HepG2 (cell line): ENCODE results near the gene EIF4G2. TPM values are rescaled to one million over a fixed set of nuclear protein-coding genes. Genes with fewer than 3 reads are reported as not detected.
A peak's percentile ranks its signal among the peaks of the same experiment; 100 is the strongest.

Source experiments
- ATF5 ChIP-seq: sonication (generic); formaldehyde crosslinking; IDR thresholded peaks from 2 replicates; pipeline ENCODE4 v1.4.0; 2020; ENCODE audit warnings: mild to moderate bottlenecking, low read depth, missing genetic modification reagents
- CBFB ChIP-seq: sonication (generic); formaldehyde crosslinking; IDR thresholded peaks from 2 replicates; pipeline ENCODE4 v1.4.0; 2020; ENCODE audit warnings: missing genetic modification reagents
- CREB1 ChIP-seq, 2 experiments: fragments of 450-650 bp in 1 of 2; IDR thresholded peaks; 2 replicates each; pipeline ENCODE4 v1.6.1; 2016 to 2017; ENCODE audit warnings: control low read depth in 1 of 2, mild to moderate bottlenecking in 1 of 2, missing compliant biosample characterization in 1 of 2, missing genetic modification characterization in 1 of 2
- FOSL1 ChIP-seq: sonication (generic); formaldehyde crosslinking; IDR thresholded peaks from 2 replicates; pipeline ENCODE4 v1.9.0; 2021; ENCODE audit warnings: missing genetic modification reagents, borderline replicate concordance
- HOXA9 ChIP-seq: sonication (generic); formaldehyde crosslinking; IDR thresholded peaks from 2 replicates; pipeline ENCODE4 v1.8.1; 2022; ENCODE audit warnings: missing genetic modification reagents, mild to moderate bottlenecking, moderate library complexity, borderline replicate concordance
- MBNL3 ChIP-seq: fragments of 250-450 bp; sonication (Bioruptor Pico); conservative IDR thresholded peaks from 2 replicates; pipeline ENCODE4 v1.8.0; 2022; ENCODE audit warnings: mild to moderate bottlenecking, inconsistent platforms
- MEIS2 ChIP-seq: sonication (generic); formaldehyde crosslinking; IDR thresholded peaks from 2 replicates; pipeline ENCODE4 v1.9.0; 2021; ENCODE audit warnings: mild to moderate bottlenecking, missing genetic modification reagents
- MLXIP ChIP-seq: sonication (generic); formaldehyde crosslinking; IDR thresholded peaks from 2 replicates; pipeline ENCODE4 v1.9.0; 2021; ENCODE audit warnings: missing genetic modification reagents, borderline replicate concordance
- NCOA1 ChIP-seq: sonication (generic); formaldehyde crosslinking; IDR thresholded peaks from 2 replicates; pipeline ENCODE4 v1.9.0; 2021; ENCODE audit warnings: missing genetic modification reagents
- PRDM4 ChIP-seq: sonication (generic); formaldehyde crosslinking; IDR thresholded peaks from 2 replicates; pipeline ENCODE4 v1.9.0; 2021; ENCODE audit warnings: missing genetic modification reagents, borderline replicate concordance
- REPIN1 ChIP-seq: sonication (generic); formaldehyde crosslinking; IDR thresholded peaks from 2 replicates; pipeline ENCODE4 v1.8.0; 2022; ENCODE audit warnings: missing genetic modification reagents, low read depth, mild to moderate bottlenecking, borderline replicate concordance
- RXRA ChIP-seq: sonication (generic); formaldehyde crosslinking; IDR thresholded peaks from 2 replicates; pipeline ENCODE4 v1.5.1; 2020; ENCODE audit warnings: missing genetic modification reagents
- ZBTB43 ChIP-seq: sonication (generic); formaldehyde crosslinking; conservative IDR thresholded peaks from 2 replicates; pipeline ENCODE4 v1.4.0; 2020; ENCODE audit warnings: missing genetic modification reagents
- ZNF274 ChIP-seq: sonication (generic); formaldehyde crosslinking; IDR thresholded peaks from 2 replicates; pipeline ENCODE4 v1.5.1; 2020; ENCODE audit warnings: mild to moderate bottlenecking, missing genetic modification reagents
- ZNF276 ChIP-seq: sonication (generic); formaldehyde crosslinking; IDR thresholded peaks from 2 replicates; pipeline ENCODE4 v1.4.0; 2020; ENCODE audit warnings: mild to moderate bottlenecking, low read depth, missing genetic modification reagents
- ZNF317 ChIP-seq: sonication (generic); formaldehyde crosslinking; IDR thresholded peaks from 2 replicates; pipeline ENCODE4 v1.5.0; 2020; ENCODE audit warnings: mild to moderate bottlenecking, missing genetic modification reagents
- ZSCAN22 ChIP-seq: sonication (generic); formaldehyde crosslinking; IDR thresholded peaks from 2 replicates; pipeline ENCODE4 v1.4.0; 2020; ENCODE audit warnings: mild to moderate bottlenecking, missing genetic modification reagents
- polyA plus RNA-seq, 8 experiments: library from polyadenylated mRNA; depleted of rRNA in 3 of 8; stranded (reverse) in 7 of 8; unstranded in 1 of 8; fragments of >200 nt; fragmentation: Illumina TruSeq in 4 of 8; extraction: Trizol in 4 of 8; gene quantifications; 2 replicates each; pipeline versions ENCODE4 v1.2.1 to v1.2.3, GENCODE V29; 2011 to 2016; ENCODE audit warnings: low read depth in 4 of 8, missing spikeins in 1 of 8, mixed read lengths in 1 of 8; ENCODE audit not compliant: insufficient read depth in 1 of 8
- total RNA-seq, 5 experiments: library from RNA; depleted of rRNA; stranded (reverse); fragments of >200 nt; fragmentation: Illumina TruSeq; extraction: Trizol; gene quantifications; 2 replicates each; pipeline ENCODE4 v1.2.3, GENCODE V29; 2016; ENCODE audit warnings: low read depth in 1 of 5

Gene EIF4G2
- total and polyA plus RNA-seq, 2 of the 13 experiments (the other 11 are each of a cell fraction or from before 2014, with no cell fraction given) = 362 to 546 TPM

GRCh38 chr11:10808553-10809372 lies at the start of gene EIF4G2 (continued):
- TF ChIP-seq ZNF276 (CRISPR knock-in tag) = peak; percentile 71; the same call in 1 of the 2 replicates
- peak; percentile 50; the same call in 1 of the 2 replicates for TF ChIP-seq ZSCAN22
- TF ChIP-seq MLXIP (CRISPR knock-in tag) = 0 out of 2 replicates have a peak, but pooled peaks have one; percentile 45
- no peak; the same call in 1 of the 2 replicates for TF ChIP-seq ATF5 (CRISPR knock-in tag)
- no peak for TF ChIP-seq PRDM4 (CRISPR knock-in tag)
- peak; percentile 26 for TF ChIP-seq MEIS2 (CRISPR knock-in tag)
- no peak; the same call in 1 of the 2 replicates for TF ChIP-seq NCOA1
- 0 out of 2 replicates have a peak, but pooled peaks have one; percentile 46 for TF ChIP-seq ZNF274 (CRISPR knock-in tag)
- TF ChIP-seq CREB1 (IDR thresholded peaks at IDR 0.05) = 0 out of 2 replicates have a peak, but pooled peaks have one; percentile 24
- TF ChIP-seq CREB1 (CRISPR knock-in tag; IDR thresholded peaks at IDR 0.05) = no peak; the same call in 1 of the 2 replicates
- no peak for TF ChIP-seq FOSL1 (CRISPR knock-in tag)
- TF ChIP-seq HOXA9 (CRISPR knock-in tag) = peak; percentile 73; the same call in 1 of the 2 replicates
- peak; percentile 65 for TF ChIP-seq RXRA (CRISPR knock-in tag)
- TF ChIP-seq ZNF317 (CRISPR knock-in tag) = 0 out of 2 replicates have a peak, but pooled peaks have one; percentile 55
- TF ChIP-seq MBNL3 (CRISPR knock-in tag) = no peak
- TF ChIP-seq CBFB (CRISPR knock-in tag) = no peak
- TF ChIP-seq REPIN1 (CRISPR knock-in tag) = peak; percentile 38
- TF ChIP-seq ZBTB43 (CRISPR knock-in tag) = peak; percentile 32; the same call in 1 of the 2 replicates
